ENCODE results near the gene OCIAD1.
"Not testable (repeated sequence)": the region's sequence is repeated elsewhere in the genome, so short reads cannot be mapped to it uniquely, and the experiment has no call there.

Gene OCIAD1

GRCh38 chr4:48827622-48828021 is 3.3 kb upstream of the OCIAD1 start:
- DNase-seq = no peak

- no peak for DNase-seq
Observed at GRCh38 chr4:48831532-48832030, 693 bp downstream of the OCIAD1 start.

GRCh38 chr4:48832571-48832970 is 1.7 kb downstream of the OCIAD1 start:
- DNase-seq = no peak

GRCh38 chr4:48836658-48837057 is 5.8 kb downstream of the OCIAD1 start:
- DNase-seq = no peak

- DNase-seq = no peak
Observed at GRCh38 chr4:48841045-48841827, 10.3 kb downstream of the OCIAD1 start.

- no peak for DNase-seq
Observed at GRCh38 chr4:48844843-48845242, 14.0 kb downstream of the OCIAD1 start.

- not testable (repeated sequence) for DNase-seq
Observed at GRCh38 chr4:48848799-48849198, 17.9 kb downstream of the OCIAD1 start.

- DNase-seq = no peak
Observed at GRCh38 chr4:48851651-48852050, 20.8 kb downstream of the OCIAD1 start.

- DNase-seq = no peak
Observed at GRCh38 chr4:48853604-48854394, 22.9 kb downstream of the OCIAD1 start.

- no peak for DNase-seq
Observed at GRCh38 chr4:48854395-48854683, 23.5 kb downstream of the OCIAD1 start.

- DNase-seq = no peak
Observed at GRCh38 chr4:48854982-48855381, 24.1 kb downstream of the OCIAD1 start.

GRCh38 chr4:48858130-48858529 is 27.2 kb downstream of the OCIAD1 start:
- DNase-seq = no peak

- DNase-seq = no peak
Observed at GRCh38 chr4:48862038-48862437, 31.1 kb downstream of the OCIAD1 start.

- DNase-seq = no peak
Observed at GRCh38 chr4:48862661-48863060, 31.8 kb downstream of the OCIAD1 start.

GRCh38 chr4:48863728-48864127 is 32.8 kb downstream of the OCIAD1 start:
- DNase-seq = no peak

GRCh38 chr4:48864696-48865095 is 33.8 kb downstream of the OCIAD1 start:
- not testable (repeated sequence) for DNase-seq

GRCh38 chr4:48877827-48878535 is 47.1 kb downstream of the OCIAD1 start:
- DNase-seq = no peak

- no peak for DNase-seq
Observed at GRCh38 chr4:48879561-48880442, 48.9 kb downstream of the OCIAD1 start.

- not testable (repeated sequence) for DNase-seq
Observed at GRCh38 chr4:48881646-48882045, 50.8 kb downstream of the OCIAD1 start.

GRCh38 chr4:48889750-48890149 is 58.9 kb downstream of the OCIAD1 start:
- DNase-seq = not testable (repeated sequence)

- DNase-seq = no peak
Observed at GRCh38 chr4:48891028-48891619, 60.2 kb downstream of the OCIAD1 start.

- DNase-seq = no peak
Observed at GRCh38 chr4:48896845-48897244, 66.0 kb downstream of the OCIAD1 start.

All from NCI-H345 (cell line).